GM19397 (cell line): Measurements from ENCODE around the gene OR6J1.
"Not testable (repeated sequence)": the region's sequence is repeated elsewhere in the genome, so short reads cannot be mapped to it uniquely, and the experiment has no call there.

Experiments
- ATAC-seq: cut with Tn5 transposase; IDR thresholded peaks from one replicate; pipeline ENCODE4 v1.9.1; 2021; ENCODE audit warnings: mild to moderate bottlenecking, moderate library complexity; ENCODE audit not compliant: unreplicated experiment

Gene OR6J1

GRCh38 chr14:22644305-22644635 lies at the start of gene OR6J1:
Gene OR6J1 (minus strand): TSS chr14:22644352. CDS start chr14:22634811, 9,541 bp downstream.
- no peak for ATAC-seq

DNA sequence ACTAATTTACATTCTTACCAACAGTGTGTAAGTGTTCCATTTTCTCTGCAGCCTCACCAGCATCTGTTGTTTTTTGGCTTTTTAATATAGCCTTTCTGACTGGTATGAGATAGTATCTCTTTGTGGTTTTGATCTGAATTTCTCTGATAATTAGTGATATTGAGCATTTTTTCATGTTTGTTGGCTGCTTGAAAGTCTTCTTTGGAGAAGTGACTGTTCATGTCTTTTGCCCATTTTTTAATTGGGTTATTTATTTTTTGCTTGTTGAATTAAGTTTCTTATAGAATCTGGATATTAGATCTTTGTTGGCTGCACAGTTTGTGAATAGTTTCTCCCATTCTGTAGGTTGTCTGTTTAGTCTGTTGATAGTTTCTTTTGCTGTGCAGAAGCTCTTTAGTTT lies 48.0 kb upstream of the OR6J1 start:
- no peak for ATAC-seq

DNA sequence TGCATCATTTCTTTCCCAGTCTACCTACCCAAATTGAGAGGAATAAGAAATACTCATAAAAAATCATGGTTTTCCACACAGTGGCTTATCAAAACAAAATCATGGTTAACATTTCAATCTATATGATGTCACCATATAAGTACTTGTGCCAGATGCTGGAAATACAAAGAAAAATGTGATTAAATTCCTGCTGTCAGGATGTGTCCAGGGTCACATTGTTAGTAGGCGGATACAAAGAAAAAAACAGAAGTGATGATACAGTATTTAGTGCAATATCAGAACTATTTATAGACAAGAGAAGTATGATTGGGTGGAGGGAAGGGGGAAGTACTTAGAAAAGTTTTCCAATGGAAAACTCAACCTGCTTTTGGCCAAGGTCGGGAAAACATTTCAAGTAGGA lies 47.0 kb upstream of the OR6J1 start:
- ATAC-seq, result no peak

DNA sequence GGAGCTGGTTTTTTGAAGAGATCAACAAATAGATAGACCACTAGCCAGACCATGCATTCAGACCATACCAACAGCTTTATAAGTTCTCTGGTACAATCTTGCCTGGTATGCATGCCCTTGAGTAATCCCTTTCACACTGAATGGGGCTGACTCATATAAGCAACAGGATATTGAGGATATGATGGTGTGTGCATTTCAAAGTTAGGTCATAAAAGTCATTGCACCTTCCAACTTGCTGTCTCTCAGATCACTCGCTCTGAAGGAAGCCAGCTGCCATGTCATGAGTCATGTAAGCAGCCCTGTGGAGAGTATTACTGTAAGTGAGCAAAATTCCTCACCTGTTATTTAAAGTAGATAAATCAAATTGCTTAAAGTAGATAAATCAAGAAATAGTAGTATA lies 45.0 kb upstream of the OR6J1 start:
- ATAC-seq, result no peak

DNA sequence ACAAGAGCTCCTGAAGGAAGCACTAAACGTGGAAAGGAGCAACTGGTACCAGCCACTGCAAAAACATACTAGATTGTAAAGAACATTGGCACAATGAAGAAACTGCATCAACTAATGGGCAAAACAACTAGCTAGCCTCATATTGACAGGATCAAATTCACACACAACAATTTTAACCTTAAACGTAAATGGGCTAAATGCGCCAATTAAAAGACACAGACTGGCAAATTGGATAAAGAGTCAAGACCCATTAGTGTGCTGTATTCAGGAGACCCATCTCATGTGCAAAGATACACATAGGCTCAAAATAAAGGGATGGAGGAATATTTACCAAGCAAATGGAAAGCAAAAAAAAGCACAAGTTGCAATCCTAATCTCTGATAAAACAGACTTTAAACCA lies 43.8 kb upstream of the OR6J1 start:
- ATAC-seq, result not testable (repeated sequence)

- not testable (repeated sequence) for ATAC-seq
Measured at GRCh38 chr14:22686176-22686611, 42.0 kb upstream of the OR6J1 start.

- no peak for ATAC-seq
Measured at GRCh38 chr14:22685467-22685866, 41.3 kb upstream of the OR6J1 start.

- not testable (repeated sequence) for ATAC-seq
Measured at GRCh38 chr14:22683428-22683827, 39.3 kb upstream of the OR6J1 start.

- no peak for ATAC-seq
Measured at GRCh38 chr14:22678221-22678620, 34.1 kb upstream of the OR6J1 start.

DNA sequence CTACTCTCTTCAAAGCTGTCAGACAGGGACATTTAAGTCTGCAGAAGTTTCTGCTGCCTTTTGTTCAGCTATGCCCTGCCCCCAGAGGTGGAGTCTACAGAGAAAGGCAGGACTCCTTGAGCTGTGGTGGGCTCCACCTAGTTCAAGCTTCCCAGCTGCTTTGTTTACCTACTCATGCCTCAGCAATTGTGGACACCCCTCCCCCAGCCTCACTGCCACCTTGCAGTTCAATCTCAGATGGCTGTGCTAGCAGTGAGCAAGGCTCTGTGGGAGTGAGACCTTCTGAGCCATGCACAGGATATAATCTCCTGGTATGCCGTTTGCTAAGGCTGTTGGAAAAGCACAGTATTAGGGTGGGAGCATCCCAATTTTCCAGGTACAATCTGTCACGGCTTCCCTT lies 33.4 kb upstream of the OR6J1 start:
- ATAC-seq, result not testable (repeated sequence)

GRCh38 chr14:22671622-22672021 lies 27.5 kb upstream of the OR6J1 start:
- ATAC-seq, result no peak

DNA sequence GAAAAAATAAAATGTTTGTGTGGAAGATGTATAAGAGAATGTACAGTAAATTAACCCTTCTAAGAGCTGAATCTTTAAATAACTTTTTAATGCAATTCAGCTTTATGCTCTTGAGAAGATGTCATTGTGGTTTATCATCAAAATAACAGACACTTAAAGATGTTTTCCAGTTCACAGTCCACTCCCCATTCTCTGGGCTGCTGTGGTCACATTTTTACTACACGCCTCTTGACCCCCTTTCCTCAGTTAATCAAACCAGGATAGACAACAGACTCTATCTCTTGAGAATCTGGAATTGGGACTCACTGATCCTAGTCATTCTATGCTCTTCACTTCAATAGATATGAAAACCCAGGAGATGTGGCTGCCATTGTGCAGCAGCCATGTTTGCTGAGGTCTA lies 24.7 kb upstream of the OR6J1 start:
- no peak for ATAC-seq

DNA sequence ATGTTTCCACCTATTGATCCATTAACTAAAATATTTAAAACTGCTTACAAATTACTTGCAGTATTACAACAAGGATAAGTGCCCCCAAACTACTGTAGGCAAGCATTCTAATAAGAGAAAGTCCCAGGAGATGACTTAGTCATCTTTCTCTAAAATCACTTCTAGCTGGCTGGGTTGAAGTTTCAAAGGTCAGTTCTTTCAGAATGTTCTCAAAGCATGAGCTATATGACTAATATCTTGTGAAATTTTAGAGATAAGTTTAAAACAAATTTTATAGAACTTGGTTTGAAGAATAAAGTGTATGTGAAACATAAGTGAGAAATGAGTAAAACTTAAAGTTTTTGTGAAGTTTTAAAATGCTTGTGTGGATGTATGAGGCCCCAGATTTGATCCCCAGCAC lies 24.3 kb upstream of the OR6J1 start:
- ATAC-seq, result no peak

- no peak for ATAC-seq
Measured at GRCh38 chr14:22667881-22668280, 23.7 kb upstream of the OR6J1 start.

- no peak for ATAC-seq
Measured at GRCh38 chr14:22666203-22666893, 22.2 kb upstream of the OR6J1 start.

DNA sequence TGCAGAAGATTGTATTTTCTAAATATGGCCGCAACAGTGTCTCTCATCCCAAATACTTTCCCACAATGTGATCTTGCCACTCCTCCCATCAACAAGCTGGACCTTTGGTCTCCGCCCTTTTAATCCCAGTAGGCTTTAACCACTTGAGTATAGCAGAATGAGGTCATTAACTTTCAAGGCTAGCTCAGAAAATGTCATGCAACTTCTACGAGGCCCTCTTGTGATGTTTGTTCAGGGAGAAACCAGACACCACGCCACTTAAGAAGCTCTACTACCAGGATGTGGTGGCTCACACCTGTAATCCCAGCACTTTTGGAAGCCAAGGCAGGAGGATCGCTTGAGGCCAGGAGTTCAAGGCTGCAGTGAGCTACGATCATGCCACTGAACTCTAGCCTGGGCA lies 20.1 kb upstream of the OR6J1 start:
- ATAC-seq, result no peak

DNA sequence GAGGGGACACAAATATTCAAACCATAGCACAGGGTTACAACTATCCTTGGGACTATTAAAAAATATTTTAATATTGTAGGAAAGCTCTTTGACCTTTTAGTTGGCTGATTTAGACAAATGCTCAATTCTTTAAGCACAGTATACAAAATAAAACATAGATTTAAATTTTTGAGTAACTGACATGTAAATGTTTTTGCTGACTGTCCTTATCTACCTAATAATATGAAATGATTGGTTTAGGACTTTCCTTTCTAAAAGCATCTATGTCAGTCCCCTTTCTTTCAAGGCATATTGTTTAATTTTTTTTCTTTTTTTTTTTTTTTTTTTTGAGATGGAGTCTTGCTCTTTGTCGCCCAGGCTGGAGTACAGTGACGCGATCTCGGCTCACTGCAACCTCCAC lies 16.5 kb upstream of the OR6J1 start:
- no peak for ATAC-seq

- ATAC-seq, result no peak
Measured at GRCh38 chr14:22658946-22659345, 14.8 kb upstream of the OR6J1 start.

- no peak for ATAC-seq
Measured at GRCh38 chr14:22657861-22658260, 13.7 kb upstream of the OR6J1 start.

DNA sequence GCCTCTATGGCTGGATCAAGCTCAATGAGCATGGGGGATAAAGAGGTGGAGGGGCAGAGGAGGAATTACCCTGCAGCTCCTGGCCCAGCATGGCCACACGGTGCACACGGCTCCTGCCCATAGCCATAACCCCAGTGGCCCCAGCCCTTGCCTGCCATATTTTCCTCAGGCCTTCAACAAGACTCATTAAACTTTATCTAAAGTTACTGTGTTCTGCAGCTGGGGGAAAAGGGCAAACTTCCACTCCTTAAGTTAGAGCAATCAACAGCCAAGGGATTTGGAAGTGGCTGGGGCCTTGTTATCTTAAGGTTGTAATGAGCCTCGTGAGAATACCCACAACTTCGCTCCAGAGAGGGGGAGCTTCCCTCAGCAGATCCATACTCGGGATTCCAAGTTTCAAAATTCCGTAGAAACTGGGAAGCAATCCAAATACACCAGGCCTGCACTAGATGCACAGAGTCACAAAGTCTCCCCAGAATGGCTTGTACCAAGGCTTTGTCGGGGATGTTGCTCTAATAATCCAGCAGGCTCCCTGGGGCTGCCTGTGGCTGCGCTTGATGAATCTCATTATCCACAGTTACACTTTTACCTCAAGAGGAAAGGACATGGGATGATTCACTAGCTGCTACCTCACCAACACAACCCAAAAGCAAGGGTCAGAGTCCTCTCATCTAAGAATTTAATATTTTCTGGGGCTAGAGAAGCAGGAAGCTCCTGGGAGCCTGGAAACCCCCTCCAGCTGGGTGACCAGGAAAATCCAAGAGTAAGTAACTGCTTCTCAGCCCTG lies 13.0 kb upstream of the OR6J1 start:
- ATAC-seq, result no peak

- ATAC-seq, result no peak
Measured at GRCh38 chr14:22656226-22656625, 12.1 kb upstream of the OR6J1 start.

DNA sequence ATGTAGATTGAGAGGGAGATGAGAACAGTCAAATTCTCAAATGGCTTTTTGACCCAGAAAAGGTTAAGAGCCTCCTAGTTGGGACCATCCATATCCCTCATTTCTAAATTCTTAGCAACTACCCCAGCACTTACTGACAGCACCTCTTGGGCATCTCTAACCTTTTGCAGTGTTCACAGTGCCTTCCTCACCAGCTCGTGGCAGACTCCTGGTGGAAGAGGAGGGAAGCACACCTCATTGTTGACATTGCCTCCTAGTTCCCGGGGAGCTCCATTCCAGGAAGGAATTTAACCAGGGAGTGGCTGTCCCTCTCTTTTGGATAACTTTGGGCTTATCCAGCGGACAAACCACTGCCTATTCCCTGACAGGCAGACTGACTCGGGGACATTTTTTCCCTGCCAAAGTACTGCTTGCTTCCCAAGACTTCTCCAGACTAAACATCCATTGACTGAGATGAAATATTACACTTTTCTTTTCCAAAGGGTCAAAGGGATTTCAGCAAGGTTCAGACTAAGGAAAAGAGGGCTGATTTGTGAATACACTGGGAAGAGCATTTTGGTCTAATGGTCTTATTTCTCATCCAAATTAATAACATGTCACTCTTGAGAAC lies 9.0 kb upstream of the OR6J1 start:
- no peak for ATAC-seq
